HG03571 (cell line): ENCODE measurements around the gene PDAP1.
"Not testable (repeated sequence)": the region's sequence is repeated elsewhere in the genome, so short reads cannot be mapped to it uniquely, and the experiment has no call there.

ENCODE experiments used
- ATAC-seq: cut with Tn5 transposase; IDR thresholded peaks from one replicate; pipeline ENCODE4 v1.9.1; 2021; ENCODE audit not compliant: unreplicated experiment

The PDAP1 gene

GRCh38 chr7:99355098-99355497 lies 53.3 kb downstream of the PDAP1 start:
- ATAC-seq: no peak

- no peak for ATAC-seq
Observed at GRCh38 chr7:99352247-99352646, 56.1 kb downstream of the PDAP1 start.

GRCh38 chr7:99350641-99351040 lies 57.8 kb downstream of the PDAP1 start:
- ATAC-seq: not testable (repeated sequence)
